ENCODE data around the gene CSNK2B.
A peak's percentile ranks its signal among the peaks of the same experiment; 100 is the strongest.

Gene CSNK2B

DNA sequence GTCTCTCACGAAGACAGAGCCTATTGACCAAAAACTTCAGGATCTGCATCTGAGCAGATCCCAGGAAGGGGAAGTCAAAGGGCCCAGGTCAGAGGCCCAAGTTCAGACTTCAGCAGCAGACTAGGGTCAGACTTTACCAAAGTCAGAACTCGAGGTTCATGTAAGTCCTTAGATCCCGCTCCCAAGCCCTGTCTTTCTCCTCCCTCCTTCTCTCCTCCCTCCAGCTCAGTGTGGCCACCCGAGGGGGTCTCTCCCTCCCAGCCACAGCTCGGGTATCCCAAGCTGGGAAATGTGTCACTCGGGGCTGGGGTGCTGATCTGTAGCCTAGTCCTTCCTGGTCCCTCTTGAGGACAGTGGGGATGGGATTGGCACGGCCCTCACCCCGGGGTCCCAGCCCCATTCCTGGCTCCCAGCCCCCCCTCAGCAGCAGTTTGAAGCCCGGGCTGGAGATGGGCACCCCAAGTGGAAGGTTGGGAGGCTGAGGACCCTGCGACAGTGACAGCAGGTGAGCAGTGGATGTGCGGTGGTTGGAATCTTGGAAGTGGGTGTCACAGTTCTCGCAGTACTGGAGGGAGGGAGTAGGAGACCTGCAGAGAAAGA lies 3.7 kb upstream of the CSNK2B start:
- DNase-seq: no peak

DNA sequence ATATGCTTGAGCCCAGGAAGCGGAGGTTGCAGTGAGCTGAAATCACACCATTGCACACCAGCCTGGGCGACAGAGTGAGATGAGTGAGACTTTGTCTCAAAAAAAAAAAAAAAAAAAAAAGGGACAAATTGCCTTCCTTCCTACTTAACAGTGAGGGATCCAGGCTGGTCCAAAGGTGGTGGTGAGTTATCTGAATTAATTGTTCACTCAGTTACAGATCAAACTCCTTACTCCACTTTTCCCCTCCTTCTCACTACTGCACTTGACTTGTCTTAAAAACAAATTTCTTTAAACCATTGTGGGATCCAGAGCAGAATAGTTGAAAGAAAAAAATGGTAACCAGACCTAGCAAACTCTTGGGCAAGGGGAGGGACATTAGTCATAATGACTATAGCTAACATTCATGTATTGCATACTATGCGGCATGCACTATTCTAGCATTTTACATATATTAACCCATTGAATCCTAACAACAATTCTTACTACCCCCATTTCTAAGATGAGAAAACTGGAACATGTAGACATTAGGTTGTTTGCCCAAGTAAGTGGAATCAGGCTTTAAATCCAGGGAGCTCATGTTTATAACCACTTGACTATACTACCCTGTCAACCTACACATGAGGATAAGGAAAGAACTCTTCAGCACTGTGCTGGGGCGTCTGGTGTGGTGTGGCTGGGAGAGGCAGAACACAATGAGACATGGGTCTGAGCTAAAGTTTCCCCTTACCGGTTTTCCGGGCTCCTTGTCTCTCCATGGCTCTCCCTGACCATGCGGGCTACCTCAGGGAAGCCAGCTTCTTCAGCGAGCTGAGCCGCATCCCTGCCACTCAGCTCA lies 2.5 kb upstream of the CSNK2B start:
- DNase-seq: no peak

DNA sequence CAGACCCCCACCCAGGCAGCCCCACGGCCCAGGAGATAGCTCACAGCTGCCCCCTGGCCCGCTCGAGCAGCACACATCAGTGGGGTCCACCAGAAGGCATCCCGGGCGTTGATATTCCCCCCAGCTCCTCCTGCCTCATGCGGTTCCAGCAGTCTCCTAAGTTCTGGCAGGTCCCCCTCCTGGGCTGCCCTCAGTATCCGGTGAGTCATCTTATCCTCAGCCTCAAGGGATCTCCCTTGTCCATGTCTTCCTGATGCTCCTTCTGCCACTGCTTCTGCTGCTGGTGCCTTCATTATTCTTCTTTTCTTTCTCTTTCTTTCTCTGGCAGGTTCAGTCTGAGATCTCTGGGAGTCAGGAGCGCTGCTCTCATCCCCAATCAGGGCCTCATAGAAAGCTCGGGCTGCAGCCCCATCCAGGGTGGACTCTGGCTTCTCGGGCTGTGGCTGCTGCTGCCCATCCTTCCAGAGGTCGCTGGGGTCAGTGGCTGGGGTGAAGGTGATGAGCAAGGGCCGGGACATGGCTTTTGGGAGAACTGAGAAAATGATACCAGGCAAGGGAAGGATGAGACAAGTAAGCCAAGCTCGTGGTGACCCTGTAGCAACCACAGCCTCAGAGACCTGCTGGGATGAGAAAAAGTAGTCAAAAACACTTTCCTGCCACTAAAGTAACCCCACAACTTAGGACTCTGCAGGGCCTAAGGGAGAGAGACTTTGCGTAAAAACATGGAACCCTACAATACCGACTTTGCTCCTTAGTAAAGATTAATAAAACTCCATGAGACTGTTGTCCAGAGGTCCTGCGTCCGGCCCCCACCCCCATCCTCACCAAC lies 1.7 kb upstream of the CSNK2B start:
- peak; percentile 47 for DNase-seq

DNA sequence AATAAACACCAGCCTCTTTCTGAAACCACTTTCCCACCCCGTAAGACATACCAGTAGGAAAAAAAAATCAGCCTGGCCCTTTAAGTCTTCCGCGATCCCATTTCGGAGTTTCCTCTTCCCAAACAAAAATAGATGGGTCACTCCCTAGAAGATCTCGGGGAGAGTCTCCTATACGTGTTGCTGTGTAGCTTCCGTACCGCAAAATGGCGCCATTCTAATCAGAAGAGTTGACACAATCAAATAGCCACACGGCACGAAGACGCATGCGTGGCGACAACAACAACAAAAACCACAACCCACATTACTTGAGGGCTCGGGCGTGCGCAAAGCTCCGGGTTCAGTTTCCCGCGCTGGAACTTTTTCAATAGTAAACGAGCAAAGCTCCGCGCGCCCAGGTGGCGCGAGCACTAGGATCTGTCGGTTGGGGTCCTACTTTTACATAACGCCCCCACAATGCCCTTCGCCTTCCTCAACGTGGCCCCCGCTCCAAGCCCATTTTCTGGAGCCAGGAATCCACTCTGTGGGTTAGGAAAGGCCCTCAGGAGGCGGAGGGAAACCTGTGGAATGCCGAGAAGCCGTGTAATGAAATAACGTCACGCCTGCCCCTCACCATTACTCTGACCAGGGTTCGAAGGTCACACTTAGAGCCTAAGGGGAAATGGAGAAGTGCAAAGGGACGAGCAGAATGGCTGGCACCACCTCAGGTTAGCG lies 935 bp upstream of the CSNK2B start, which contains the start of gene GPANK1:
Gene GPANK1 (minus strand): TSS at position 208 of the 711 bp plus-strand sequence. CDS start 519 bp downstream, outside the sequence.
- DNase-seq: peak; percentile 79

DNA sequence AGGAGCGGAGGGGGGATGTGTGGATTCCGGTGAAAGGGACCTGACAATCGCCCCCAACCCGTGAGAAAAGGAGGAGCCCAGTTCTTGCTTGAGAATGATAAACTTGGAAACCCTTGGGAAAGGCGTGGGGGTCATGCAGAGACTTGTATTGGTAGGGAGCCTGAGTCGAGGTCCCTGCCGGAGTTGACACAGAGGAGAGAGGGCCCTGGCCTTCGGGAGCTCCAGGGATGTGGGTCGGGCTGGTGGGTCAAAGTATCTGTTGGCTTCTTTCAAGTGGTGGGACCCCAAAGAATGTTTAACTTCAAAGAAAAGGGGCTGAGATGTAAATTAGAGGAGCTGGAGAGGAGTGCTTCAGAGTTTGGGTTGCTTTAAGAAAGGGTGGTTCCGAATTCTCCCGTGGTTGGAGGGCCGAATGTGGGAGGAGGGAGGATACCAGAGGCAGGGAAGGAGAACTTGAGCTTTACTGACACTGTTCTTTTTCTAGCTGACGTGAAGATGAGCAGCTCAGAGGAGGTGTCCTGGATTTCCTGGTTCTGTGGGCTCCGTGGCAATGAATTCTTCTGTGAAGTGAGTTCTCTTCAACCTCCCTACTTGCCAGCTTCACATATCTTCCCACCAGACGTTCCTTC lies 571 bp downstream of the CSNK2B start:
- DNase-seq: no peak

DNA sequence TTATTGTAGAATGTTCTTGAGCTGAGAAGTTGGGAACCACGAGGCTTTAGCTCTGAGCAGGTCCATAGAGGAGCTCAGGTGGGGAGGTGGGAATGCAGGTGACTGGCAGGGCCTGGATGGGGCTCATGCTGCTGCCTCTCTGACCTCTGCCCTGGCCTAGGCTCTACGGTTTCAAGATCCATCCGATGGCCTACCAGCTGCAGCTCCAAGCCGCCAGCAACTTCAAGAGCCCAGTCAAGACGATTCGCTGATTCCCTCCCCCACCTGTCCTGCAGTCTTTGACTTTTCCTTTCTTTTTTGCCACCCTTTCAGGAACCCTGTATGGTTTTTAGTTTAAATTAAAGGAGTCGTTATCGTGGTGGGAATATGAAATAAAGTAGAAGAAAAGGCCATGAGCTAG lies 3.8 kb downstream of the CSNK2B start, which contains the start of gene LY6G5B:
Gene LY6G5B (plus strand): TSS at position 301 of the 400 bp plus-strand sequence. CDS start 975 bp downstream, outside the sequence.
- DNase-seq: no peak

DNA sequence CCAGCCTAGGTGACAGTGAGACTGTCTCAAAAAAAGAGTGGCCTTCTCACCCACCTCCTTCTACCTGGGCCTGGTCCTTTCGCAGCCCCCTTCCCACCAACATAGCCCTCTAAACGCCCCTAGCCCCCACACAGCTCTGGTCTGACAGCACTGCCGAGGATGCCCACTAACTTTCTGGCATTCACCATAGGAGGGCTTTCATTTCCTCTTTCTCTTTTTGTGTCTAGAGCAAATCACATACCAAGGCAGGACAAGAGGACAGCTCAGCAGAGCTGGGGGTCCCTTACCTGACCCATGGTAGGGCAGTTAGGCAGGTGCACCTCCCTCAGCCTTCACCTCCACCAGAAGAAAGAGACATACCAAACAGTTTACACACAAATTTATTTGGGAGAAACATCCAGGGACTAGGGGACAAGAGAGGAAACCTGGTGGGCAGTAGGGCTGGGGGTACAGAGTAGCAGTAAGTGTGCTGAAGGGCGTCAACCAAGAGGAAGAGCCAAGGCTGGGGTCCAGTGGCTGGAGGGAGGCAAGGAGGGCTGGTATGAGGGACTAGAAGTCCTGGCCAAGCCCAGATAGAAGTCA lies 10.5 kb downstream of the CSNK2B start:
- no peak for DNase-seq

DNA sequence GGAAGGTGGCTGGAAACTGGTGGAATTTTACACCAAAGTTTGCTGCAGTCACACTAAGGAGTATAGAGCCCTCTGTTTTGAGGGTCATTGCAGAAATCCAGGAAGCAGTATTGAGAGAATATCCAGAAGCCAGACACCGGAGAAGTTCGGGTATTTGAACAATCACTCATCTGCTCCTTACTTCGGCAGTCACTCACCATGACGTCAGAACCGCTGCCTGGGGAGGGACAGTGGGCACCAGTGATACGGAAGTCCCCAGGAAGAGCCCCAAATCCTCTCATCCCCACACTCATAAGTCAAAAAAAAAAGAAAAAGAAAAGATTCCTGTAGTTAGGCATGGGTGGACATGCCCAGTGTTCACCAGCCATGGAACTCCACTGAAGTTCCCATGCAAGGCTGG lies 11.0 kb downstream of the CSNK2B start:
- no peak for DNase-seq

DNA sequence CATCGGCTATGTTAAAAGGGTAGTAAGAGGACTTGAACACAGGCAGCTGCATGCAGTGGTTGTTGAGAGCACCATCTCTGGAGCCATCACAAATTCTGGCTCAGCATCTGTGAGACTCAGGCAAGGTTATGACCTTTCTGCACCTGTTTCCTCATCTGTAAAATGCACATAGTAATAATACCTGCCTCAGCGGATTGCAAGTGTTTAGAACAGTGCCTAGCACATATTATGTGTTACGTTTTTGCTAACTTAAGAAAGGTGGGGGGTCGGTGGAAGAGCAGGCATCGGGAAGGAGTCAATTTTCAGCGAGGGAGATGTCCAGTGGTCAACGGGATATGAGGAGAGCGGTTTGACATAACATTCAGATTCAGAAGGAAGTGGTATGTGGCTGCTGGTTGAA lies 12.1 kb downstream of the CSNK2B start:
- DNase-seq: no peak

DNA sequence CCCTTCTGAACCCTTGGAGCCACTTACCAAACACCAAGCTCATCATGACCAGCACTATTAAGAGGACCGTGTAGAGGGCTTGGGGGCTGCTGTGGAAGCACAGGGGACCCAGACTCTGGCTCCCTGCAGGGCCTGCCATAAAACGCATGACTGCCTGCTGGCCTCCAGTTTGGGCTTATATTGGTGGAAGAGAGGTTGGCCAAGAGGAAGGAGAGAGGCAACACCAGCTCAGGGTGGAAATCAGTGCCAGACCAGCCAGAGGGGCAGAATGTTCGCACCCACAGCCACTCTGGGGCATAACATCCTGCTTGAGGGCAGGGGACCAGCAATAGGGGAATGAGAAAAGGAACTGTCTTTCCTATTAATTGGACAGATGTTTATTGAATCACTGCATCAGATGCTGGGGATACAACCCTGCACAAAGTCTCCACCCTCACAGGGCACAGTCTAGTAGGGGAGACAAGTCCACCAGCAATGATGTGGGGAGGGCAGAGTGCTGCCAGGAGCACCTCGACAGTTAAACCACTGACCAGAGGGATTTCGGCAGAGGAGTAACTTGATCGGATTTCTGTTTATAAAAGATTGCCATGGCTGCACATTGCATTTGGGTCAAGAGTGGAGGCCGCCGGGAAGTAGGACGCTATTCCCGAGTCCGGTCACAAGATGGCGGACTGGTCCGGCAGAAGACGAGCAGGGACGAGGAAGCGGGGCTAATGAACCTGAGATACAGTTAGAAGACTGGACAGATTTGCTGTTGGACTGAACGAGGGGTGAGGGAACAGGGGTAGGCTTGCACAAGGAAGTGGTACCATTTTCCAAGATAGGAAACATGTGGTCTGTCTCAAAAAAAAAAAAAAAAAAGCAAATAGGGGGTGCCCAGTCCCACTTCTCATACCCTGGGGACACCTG lies 14.6 kb downstream of the CSNK2B start, which contains the start of gene LY6G5C:
Gene LY6G5C (minus strand): TSS at position 842 of the 909 bp plus-strand sequence. CDS start 694 bp downstream, at position 148.
- DNase-seq: peak; percentile 75

DNA sequence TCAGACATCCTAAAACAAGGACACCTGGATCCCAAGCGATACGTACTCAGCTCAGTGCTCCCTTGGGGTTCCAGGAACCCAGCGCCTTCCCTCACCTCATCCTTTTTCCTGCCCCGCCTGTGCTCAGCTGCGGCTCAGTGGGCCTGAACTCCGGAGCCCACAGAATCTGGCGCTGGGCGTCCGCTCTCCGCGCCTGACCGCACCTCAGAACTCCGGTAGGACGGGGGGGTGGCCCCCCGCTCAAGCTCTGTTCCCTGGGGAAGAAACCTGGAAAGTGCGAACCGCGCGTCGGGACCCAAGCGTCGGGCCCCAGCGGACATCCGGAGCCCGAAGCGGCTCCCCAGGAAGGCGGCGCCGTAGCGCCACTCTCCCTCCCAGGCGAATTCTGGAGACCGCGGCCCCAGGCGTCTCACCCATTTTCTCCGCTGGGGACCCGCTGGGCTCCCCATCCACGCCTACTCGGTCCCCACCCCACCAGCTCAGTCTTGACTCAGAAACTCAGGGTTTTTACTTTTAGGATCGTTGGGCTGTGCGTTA lies 15.3 kb downstream of the CSNK2B start:
- no peak for DNase-seq

DNA sequence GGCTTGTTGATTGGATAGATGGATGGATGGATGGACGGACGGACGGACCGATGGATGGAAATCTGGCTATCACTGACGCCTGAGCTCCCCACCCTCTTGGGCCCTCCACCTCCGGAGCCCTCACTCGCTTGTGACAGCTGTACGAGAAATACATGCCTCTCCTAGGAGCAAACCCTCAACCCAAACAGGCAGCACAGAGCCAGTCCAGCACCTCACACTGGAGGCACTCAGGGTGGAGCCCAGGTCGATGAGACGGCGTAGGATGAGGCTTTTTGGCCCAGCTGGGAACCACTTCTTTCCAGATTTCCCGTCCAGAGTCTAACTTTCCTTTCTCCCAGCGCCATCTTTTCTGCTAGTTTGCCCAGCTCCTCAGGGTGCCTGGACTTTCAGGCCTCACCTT lies 17.7 kb downstream of the CSNK2B start:
- no peak for DNase-seq

DNA sequence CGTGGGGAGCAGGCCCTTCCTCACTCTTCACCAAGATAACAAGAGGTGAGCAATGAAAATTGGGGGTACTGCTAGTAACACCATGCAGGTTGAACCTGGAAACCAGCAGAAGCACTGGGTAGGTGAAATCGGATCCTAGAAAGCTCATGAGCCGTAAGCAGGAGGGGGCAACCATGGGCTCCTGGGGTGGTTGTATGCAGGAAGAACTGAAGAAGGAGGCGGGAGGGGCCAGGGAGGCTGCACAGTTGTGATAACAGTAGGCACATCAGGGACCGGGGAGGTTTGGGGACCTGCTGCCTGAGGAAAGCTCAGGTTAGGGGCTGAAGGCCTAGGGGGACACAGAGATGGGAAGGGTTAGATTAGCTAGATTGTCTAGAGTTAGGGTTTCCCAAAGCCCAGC lies 20.6 kb downstream of the CSNK2B start:
- no peak for DNase-seq

DNA sequence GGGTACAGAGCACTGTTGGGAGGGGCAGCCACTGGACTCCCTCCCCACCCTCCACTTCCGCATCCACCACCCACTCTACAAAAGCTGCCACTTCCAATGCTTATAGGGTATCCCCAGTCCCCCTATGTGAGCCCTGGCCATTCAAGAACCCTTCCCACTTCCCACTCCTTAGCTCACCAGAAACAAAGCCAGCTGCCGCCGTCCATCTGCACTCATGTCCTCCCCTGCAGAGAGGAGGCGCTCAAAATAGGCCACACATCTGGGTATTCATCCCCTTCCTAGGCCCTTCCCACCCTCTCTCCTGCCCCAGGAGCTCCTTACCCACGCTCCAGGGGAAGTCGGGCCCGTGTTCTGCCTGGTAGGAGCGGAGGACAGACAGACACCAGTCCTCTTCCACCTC lies 21.4 kb downstream of the CSNK2B start:
- no peak for DNase-seq

DNA sequence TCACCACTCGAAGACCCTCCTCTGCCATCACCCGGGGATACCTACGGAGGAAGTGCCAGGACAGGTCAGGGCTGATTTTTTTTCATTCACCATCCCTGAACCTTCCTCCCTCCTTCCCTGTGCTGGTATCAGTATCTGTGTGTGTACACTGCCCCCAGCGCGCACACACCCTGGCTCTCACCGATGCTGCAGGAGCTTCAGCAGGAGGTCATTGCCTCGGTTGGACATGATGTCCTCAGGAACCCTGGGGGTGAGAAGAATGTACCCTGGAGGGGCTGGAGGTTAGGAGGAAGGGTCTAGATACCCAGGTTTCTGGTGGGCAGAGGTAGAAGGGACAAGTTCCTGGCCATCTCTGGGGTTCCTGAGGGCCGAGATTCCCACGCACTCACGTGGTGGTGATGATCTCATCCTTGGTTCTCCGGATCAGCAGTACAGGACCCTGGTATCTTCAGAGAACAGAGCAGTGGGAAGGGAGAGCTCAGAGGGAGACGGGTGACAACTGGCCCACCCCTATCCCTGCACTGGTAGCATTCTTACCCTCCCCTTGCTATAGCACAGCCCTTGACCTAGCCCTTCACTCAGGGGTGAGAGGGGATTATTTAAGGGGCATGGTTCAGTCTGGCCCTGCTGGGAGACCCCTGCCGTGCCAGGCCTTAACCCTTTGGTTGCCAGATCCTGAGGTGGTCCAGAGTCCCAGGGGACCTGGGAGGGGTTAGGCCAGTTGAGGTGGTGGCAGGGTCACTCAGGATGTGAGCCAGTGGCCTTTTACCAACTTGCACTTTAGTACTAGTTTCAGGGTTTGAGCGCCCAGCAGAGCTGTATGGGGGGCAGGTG lies 22.2 kb downstream of the CSNK2B start:
- DNase-seq: no peak

DNA sequence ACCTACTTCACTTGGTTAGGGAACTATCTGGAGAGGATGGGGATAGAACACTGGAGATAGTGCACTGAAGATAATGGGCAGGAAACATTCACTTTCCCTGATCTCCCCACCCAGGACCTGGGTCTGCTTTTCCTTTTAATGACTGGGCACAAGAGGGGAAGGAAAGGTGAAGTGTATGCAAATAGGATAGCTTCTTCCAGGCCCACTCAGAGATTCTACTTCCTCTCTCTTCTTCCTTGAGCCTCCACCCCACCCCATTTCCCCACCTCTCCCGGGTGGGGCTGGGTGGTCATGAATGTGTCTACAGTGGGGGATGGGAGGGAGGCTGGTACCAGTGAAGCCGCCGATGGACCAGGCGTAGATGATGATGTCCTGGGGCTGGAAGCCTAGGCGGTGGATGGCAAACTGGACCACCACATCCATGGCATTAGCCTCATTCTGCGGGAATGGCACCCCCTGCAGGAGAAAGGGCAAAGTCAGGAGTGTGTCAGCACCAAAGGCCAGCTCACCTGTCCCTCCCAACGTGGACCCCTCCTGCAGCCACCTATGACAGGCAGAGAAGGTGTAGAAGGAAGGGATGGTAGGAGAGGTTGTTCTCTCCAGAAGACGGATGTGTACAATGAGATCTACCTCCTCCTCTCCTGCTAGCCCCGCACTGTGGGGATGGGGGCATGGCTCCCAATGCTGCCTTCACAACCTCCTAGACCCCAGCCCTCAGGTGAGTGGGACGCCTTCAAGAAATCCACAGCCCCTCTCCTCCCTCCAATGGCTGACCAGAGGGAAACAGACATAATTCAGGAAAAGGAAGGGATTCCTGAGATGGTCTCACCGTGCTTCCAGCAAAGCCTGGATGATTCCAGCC lies 23.6 kb downstream of the CSNK2B start:
- DNase-seq: no peak

DNA sequence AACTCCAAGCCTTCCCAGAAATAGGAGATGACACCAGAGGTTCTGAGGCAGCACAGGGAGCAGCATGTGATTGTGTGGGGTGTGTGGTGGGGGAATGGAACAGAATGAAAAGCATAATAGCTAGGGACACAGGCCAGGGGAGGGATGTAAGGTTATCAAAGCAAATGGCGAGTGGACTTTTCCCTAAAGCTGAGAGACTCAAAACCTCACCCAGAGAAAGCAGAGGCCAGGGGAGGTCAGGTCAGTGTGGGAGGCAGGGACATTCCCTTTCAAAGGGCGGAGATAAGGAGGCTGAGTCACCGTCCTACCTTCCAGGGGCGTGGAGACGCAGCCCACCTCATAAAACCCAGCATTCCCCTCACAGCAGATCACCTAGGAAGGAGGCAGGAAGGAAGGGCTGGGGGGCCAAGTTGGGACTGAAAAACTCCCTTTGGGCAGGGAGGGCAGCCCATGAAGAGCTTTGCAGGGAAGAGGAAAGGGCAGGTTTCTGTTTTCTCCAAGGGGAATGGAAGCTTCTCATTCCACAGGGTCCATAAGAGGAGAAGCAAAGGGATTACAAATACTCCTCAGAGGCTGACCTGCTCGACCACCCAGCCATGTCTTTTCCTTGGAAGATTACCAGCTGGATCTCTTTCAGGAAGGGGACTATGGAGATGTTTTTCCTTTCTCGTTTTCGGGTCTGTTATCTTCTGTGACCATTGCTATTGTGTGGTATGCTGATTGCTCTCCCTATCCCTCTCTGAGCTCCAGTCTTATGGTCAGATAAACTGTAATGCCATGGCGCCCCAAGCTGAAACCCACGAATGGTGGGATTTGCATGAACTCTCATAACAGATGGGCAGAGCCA lies 24.6 kb downstream of the CSNK2B start:
- no peak for DNase-seq

Data from amniotic stem cell (primary cell).